Kidney (tissue), 22 donors: ENCODE data around the gene PNP. TPM values are rescaled to one million over a fixed set of nuclear protein-coding genes. Genes with fewer than 3 reads are reported as not detected.

Experiments used
- DNase-seq, 5 donors: peaks; one replicate each; pipeline ENCODE4 v3.0.0-alpha.2; 2013 to 2020
- FAIRE-seq: peaks from 2 replicates; lab custom pipeline; 2012; peaks lifted over from hg19 to GRCh38; lab: Jason Lieb, UNC
- H3K27ac ChIP-seq, 2 donors: one replicate each; pipeline ENCODE4 v1.7.0; 2013; ENCODE audit warnings: low read depth in 2 of 2, low read length in 2 of 2, inconsistent platforms in 1 of 2
- H3K27me3 ChIP-seq: one replicate; pipeline ENCODE4 v1.7.1; 2013; ENCODE audit warnings: low read length, inconsistent platforms; ENCODE audit not compliant: control insufficient read depth, insufficient read depth
- H3K36me3 ChIP-seq, 3 donors: one replicate each; pipeline versions ENCODE4 v1.7.0 to v1.7.1; 2013; ENCODE audit warnings: low read length in 3 of 3, control low read depth in 1 of 3, inconsistent platforms in 1 of 3; ENCODE audit not compliant: insufficient read depth in 3 of 3, control insufficient read depth in 2 of 3
- H3K4me1 ChIP-seq, 3 donors: one replicate each; pipeline versions ENCODE4 v1.7.0 to v1.7.1; 2013; ENCODE audit warnings: low read length in 3 of 3, inconsistent platforms in 1 of 3, low read depth in 1 of 3; ENCODE audit not compliant: control insufficient read depth in 2 of 3, insufficient read depth in 2 of 3
- H3K4me3 ChIP-seq, 3 donors: one replicate each; pipeline versions ENCODE4 v1.7.0 to v1.8.1; 2013; ENCODE audit warnings: low read length in 3 of 3, control low read depth in 1 of 3, inconsistent platforms in 1 of 3
- H3K9ac ChIP-seq, 3 donors: one replicate each; pipeline versions ENCODE4 v1.7.0 to v1.7.1; 2013; ENCODE audit warnings: low read length in 3 of 3, control low read depth in 1 of 3, inconsistent platforms in 1 of 3
- H3K9me3 ChIP-seq, 3 donors: one replicate each; pipeline versions ENCODE4 v1.7.0 to v1.7.1; 2013; ENCODE audit warnings: low read length in 3 of 3, control low read depth in 1 of 3, inconsistent platforms in 1 of 3; ENCODE audit not compliant: control insufficient read depth in 2 of 3, insufficient read depth in 1 of 3
- intact Hi-C: fragments of 100-400 bp; cut with DNase I; formaldehyde crosslinking; loops from one replicate; pipeline ENCODE4 v1.11.1; 2022
- long read RNA-seq, 10 donors: library from polyadenylated mRNA in 1 of 10; unstranded in 1 of 10; transcript quantifications; one replicate each; pipeline ENCODE4 v2.0.0 and lab custom pipeline, GENCODE V29; 2021 to 2026
- polyA plus RNA-seq: library from polyadenylated mRNA; stranded (reverse); fragments of 350-450 nt; fragmentation: Illumina TruSeq; extraction: RNeasy Lipid Tissue Mini Kit (QIAGEN cat#74804); gene quantifications from one replicate; pipeline ENCODE4 v1.2.3, GENCODE V29; 2014; ENCODE audit warnings: low read depth, low replicate concordance; ENCODE audit not compliant: insufficient read depth
- total RNA-seq: library from RNA; stranded (reverse); fragmentation: NEBNext Ultra II Directional; extraction: Animal tissue kit (Norgen Biotek cat#: 25700); gene quantifications from one replicate; pipeline ENCODE4 v1.2.1, GENCODE V29; 2021
- TF ChIP-seq, protein P1 (sequence below): IDR thresholded peaks from 3 replicates; pipeline ENCODE4 v1.5.1; 2012; ENCODE audit warnings: mild to moderate bottlenecking, moderate library complexity, borderline replicate concordance; ENCODE audit not compliant: insufficient read depth; ENCODE audit errors: extremely low read depth
- donor health status: control.
- donor health status: control.
- donor health status: control.
- donor health status: control.
- donor health status: control.
- donor health status: DM: yes; HTN: yes; CAD: no.
- donor health status: Normal renal cell carcinoma (clear cell type).

The PNP gene
- 80.7 TPM for total RNA-seq
- 183 TPM for polyA plus RNA-seq
- long read RNA-seq, donor 1, transcript PNP-201 (6 exons, 1,509 nt) = major isoform, 5 of 7 reads
- long read RNA-seq, donor 1, partial matches to known transcripts = 0 of 7 reads
- long read RNA-seq, donor 1, other reads (novel, unspliced or antisense) = 0 of 7 reads
- long read RNA-seq, donor 2, transcript PNP-207 (2 exons, 2,573 nt) = minor isoform, 8 of 17 reads
- long read RNA-seq, donor 2, transcript PNP-201 (6 exons, 1,509 nt) = major isoform, 9 of 17 reads
- long read RNA-seq, donor 2, partial matches to known transcripts = 0 of 17 reads
- long read RNA-seq, donor 2, other reads (novel, unspliced or antisense) = 0 of 17 reads
- long read RNA-seq, donor 3, transcript PNP-201 (6 exons, 1,509 nt) = major isoform, 20 of 42 reads
- long read RNA-seq, donor 3, transcript PNP-207 (2 exons, 2,573 nt) = minor isoform, 10 of 42 reads
- long read RNA-seq, donor 3, partial matches to known transcripts = 10 of 42 reads
- long read RNA-seq, donor 3, other reads (novel, unspliced or antisense) = 0 of 42 reads
- long read RNA-seq, donor 4, transcript PNP-207 (2 exons, 2,573 nt) = major isoform, 8 of 45 reads
- long read RNA-seq, donor 4, transcript PNP-201 (6 exons, 1,509 nt) = minor isoform, 6 of 45 reads
- long read RNA-seq, donor 4, partial matches to known transcripts = 31 of 45 reads
- long read RNA-seq, donor 4, other reads (novel, unspliced or antisense) = 0 of 45 reads
- long read RNA-seq, donor 5 = 0 reads
- long read RNA-seq, donor 6, transcript PNP-207 (2 exons, 2,573 nt) = minor isoform, 5 of 22 reads
- long read RNA-seq, donor 6, transcript PNP-201 (6 exons, 1,509 nt) = major isoform, 16 of 22 reads
- long read RNA-seq, donor 6, partial matches to known transcripts = 0 of 22 reads
- long read RNA-seq, donor 6, other reads (novel, unspliced or antisense) = 0 of 22 reads
- long read RNA-seq, donor 7, transcript PNP-201 (6 exons, 1,509 nt) = major isoform, 12 of 14 reads
- long read RNA-seq, donor 7, partial matches to known transcripts = 0 of 14 reads
- long read RNA-seq, donor 7, other reads (novel, unspliced or antisense) = 1 of 14 reads
- long read RNA-seq, donor 8, transcript PNP-201 (6 exons, 1,509 nt) = major isoform, 5 of 22 reads
- long read RNA-seq, donor 8, partial matches to known transcripts = 17 of 22 reads
- long read RNA-seq, donor 8, other reads (novel, unspliced or antisense) = 0 of 22 reads
- long read RNA-seq, donor 9, partial matches to known transcripts = 11 of 17 reads
- long read RNA-seq, donor 9, other reads (novel, unspliced or antisense) = 0 of 17 reads
- long read RNA-seq, donor 10, transcript PNP-201 (6 exons, 1,509 nt) = major isoform, 18 of 79 reads
- long read RNA-seq, donor 10, partial matches to known transcripts = 57 of 79 reads
- long read RNA-seq, donor 10, other reads (novel, unspliced or antisense) = 0 of 79 reads

DNA sequence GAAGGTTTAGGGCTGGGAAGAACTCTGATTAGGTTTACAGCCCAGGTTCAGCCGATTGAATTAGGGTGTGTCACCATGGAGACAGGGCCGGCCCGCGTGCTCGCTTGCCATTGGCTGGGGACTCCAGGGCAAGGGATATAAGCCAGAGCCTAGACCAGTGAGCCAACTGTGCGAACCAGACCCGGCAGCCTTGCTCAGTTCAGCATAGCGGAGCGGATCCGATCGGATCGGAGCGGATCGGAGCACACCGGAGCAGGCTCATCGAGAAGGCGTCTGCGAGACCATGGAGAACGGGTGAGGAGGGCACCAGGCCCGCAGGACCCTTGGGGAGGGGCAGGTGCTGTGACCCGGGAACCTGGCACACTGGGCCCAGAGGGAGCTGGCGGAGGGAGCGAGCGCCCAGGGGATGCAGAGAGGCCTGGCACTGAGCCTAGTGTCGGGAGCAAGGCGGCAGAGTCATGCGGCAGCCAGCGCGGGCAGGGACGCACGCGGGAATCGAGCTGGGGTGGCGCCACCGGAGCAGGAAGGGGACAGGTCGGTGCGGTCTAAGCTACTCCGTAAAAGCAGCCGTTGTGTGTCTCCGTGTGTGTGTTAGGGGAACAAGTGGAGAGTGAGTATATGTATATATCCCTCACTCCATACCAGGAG lies at the start of gene PNP:
TSS of gene PNP (plus strand) at position 165 of the 648 bp plus-strand sequence. CDS start at position 284, 119 bp downstream.
- Histone ChIP-seq H3K27ac (peak within 1 kb of the TSS; percentile 91 to 96), H3K9me3 (no peaks in the 10 kb centered on the region), H3K4me3 (peak within 1 kb of the TSS; percentile 75 to 100 (median 94)), H3K36me3 (peaks cover 0 to 13% (median 7%) of the 10 kb centered on the region in 3 donors), H3K27me3 (no peaks in the 10 kb centered on the region), H3K9ac (peak within 1 kb of the TSS; percentile 65 to 93 (median 88)), H3K4me1 (peaks cover 0 to 16% (median 9%) of the 10 kb centered on the region in 3 donors)
- peak; percentile 89 to 96 (median 93) for DNase-seq
- TF ChIP-seq, protein P1, sequence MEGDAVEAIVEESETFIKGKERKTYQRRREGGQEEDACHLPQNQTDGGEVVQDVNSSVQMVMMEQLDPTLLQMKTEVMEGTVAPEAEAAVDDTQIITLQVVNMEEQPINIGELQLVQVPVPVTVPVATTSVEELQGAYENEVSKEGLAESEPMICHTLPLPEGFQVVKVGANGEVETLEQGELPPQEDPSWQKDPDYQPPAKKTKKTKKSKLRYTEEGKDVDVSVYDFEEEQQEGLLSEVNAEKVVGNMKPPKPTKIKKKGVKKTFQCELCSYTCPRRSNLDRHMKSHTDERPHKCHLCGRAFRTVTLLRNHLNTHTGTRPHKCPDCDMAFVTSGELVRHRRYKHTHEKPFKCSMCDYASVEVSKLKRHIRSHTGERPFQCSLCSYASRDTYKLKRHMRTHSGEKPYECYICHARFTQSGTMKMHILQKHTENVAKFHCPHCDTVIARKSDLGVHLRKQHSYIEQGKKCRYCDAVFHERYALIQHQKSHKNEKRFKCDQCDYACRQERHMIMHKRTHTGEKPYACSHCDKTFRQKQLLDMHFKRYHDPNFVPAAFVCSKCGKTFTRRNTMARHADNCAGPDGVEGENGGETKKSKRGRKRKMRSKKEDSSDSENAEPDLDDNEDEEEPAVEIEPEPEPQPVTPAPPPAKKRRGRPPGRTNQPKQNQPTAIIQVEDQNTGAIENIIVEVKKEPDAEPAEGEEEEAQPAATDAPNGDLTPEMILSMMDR = no peak
- FAIRE-seq = no peak
- intact Hi-C loops = no loop called here

DNA sequence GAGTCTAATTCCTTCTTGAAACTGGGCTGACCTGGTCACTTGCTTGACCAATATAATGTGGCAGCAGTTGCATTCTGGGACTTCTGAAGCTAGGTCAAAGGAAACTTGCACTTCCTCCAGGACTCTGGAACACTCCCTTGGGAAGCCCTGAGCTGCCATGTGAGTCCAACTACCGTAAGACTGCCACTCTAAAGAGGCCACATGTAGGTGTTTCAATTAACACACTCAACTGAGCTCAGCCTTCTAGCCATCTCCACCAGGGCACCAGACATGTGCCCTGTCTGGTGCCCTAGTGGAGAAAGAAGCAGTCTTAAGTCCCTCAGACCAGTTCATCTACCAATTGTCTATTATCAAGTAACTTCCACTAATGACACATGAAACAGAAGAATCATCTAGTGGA lies 49.8 kb upstream of the PNP start:
- DNase-seq = no peak
- no peaks in the 10 kb centered on the region for H3K9me3 ChIP-seq
- no peaks in the 10 kb centered on the region for H3K36me3 ChIP-seq
- TF ChIP-seq, protein P1 = no peak
- H3K27me3 ChIP-seq = no peaks in the 10 kb centered on the region
- no peak overlapping the region for H3K27ac ChIP-seq
- H3K4me1 ChIP-seq = peaks cover 0 to 3% (median 0%) of the 10 kb centered on the region in 3 donors
- FAIRE-seq = no peak
- no peak overlapping the region for H3K9ac ChIP-seq
- intact Hi-C loops = loop anchor here (10.0 kb wide), 1 partner anchor 185 kb away; no protein-coding TSS in a partner anchor
- H3K4me3 ChIP-seq = no peak overlapping the region

- no peak overlapping the region for H3K4me3 ChIP-seq
- H3K4me1 ChIP-seq = no peaks in the 10 kb centered on the region
- no peaks in the 10 kb centered on the region for H3K27me3 ChIP-seq
- no peaks in the 10 kb centered on the region for H3K9me3 ChIP-seq
- H3K27ac ChIP-seq = no peak overlapping the region
- DNase-seq (no peak), FAIRE-seq (no peak)
- no peaks in the 10 kb centered on the region for H3K36me3 ChIP-seq
- intact Hi-C loops = no loop called here
- H3K9ac ChIP-seq = no peak overlapping the region
- TF ChIP-seq, protein P1 = no peak
Measured at GRCh38 chr14:20421267-20421666, 47.9 kb upstream of the PNP start.
